NCI-H774 (cell line): ENCODE measurements around the gene IL1R1.

Experiments
- DNase-seq: peaks from one replicate; lab custom pipeline; 2025; lab: John Stamatoyannopoulos, UW

The IL1R1 gene

DNA sequence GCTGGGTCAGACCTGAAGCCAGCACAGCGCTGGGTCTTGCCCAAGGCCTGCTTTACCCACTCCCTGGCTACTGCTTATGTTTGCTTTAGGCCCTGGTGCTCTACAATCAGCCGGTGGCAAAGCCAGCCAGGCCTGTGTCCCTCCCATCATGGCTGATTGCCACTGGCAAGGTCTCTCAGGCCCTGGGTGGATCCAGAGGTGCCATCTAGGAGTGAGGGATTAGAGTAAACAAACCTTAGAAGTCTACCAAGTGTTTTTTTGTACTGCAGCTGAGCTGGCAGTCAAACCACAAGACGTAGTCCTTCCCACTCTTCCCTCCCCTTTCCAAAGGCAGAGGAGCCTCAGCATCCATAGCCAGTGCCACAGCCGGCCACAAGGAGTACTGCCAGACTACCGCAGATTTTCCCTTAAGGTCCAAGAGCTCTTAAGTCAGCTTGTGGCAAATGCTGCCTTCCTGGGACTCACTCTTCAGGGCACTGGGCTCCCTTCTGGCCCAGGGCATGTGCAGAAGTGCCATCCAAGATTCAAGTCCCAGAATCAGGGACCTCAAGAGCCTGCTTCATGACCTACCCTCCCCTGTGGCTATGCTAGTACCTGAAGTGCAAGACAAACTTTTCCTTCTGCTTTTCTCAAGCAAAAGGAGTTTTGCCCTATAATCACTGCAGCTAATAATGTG is 64.3 kb downstream of the IL1R1 start:
- no peak for DNase-seq

DNA sequence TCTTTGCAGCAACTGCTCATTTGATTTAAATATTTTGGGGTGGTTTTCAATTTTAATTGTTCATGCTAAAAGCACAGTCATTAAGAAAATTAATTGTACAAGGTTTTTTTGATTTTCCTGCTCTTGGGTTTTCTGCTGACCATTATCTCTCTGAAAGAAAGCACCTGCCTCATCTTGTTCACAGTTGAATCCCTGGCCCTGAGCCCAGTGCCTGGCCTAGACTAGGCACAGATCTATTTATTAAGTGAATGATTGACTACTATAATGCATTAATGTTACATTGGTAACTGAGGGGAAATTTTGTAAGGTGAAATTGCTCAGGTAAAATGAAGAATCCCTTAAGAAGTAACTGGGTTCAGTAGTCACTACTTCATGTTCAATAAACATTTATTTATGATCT is 66.2 kb downstream of the IL1R1 start:
- DNase-seq, result no peak

GRCh38 chr2:102209474-102209873 is 66.9 kb downstream of the IL1R1 start:
- DNase-seq, result no peak

DNA sequence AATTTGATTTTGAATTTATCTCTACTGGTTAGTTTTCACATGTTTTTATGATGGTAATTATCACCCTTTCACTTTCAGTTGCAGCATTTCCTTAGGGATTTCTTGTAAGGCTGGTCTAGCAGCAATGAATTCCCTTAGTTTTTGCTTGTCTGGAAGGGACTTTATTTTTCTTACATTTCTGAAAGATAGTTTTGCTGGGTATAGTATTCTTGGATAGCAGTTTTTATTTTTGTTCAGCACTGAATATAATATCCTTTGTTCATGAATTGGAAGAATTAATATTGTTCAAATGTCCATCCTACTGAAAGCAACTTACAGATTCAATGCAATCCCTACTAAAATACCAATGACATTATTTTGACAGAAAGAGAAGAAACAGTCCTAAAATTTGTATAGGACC is 74.5 kb downstream of the IL1R1 start:
- DNase-seq, result no peak

GRCh38 chr2:102224824-102225739 is 82.5 kb downstream of the IL1R1 start:
- DNase-seq, result no peak

DNA sequence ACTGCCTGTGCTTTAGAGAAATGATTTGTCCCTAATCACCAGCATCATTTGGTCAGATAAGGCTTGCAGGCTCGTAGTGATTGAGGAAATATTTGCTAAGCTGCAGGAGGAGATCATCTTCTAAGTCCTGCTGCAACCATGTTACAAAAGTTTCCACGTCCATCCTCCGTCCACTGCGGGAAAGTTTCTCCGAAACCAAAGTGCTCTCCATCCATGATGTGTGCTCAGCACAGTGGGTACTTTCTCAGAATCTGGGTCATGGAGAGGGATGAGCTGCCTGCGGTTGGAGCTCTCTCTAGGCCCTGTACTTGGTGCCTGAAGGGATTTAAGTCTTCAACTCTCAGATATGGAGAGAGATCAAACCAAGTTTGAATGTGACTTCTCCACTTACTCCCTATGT is 83.6 kb downstream of the IL1R1 start:
- no peak for DNase-seq

- peak; percentile 10 for DNase-seq
These were observed 84.3 kb downstream of the IL1R1 start for GRCh38 chr2:102226612-102227391.

DNA sequence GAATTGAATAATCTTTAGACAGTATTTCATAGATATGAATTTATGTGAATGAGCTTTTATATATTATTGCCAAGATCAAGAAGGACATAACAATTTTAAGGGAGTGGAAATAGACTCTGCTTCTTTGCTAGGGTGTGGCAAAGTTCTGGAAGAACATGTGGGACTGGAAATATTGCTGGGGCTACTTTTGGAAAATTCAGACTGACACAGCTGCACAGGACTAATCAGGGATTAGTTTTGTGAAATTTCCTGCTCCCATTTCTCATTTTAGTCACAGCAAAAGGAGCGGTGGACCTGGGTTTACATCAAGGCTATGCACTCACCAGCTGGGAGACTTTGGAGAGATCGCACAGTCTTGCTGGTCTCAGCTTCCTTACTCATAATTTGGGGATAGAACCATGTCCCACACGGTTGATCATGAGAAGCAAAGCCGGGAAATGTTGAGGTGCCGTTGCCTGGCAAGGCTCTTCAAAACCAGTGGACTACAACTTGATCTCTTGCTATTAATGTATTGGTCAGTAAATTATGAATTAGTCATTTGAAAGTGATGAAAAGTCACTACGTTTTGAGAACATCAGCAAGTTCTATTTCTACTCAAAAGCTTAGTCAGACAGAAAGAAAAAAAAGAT is 86.7 kb downstream of the IL1R1 start:
- DNase-seq, result no peak
